SU-DHL-6 (cell line): ENCODE measurements around the gene IL27RA.
A peak's percentile ranks its signal among the peaks of the same experiment; 100 is the strongest.

ENCODE experiments used
- H2AFZ ChIP-seq: fragments of 200-600 bp; sonication (generic); 2 replicates; pipeline ENCODE4 v1.6.1; 2014; ENCODE audit warnings: low read depth, mild to moderate bottlenecking, moderate library complexity, mixed read lengths, antibody characterized with exemption, low read length; ENCODE audit not compliant: severe bottlenecking
- H3F3A ChIP-seq: fragments of 200-600 bp; shearing (Covaris generic); 2 replicates; pipeline ENCODE4 v1.6.0; 2016; ENCODE audit warnings: antibody characterized with exemption, mild to moderate bottlenecking; ENCODE audit not compliant: insufficient read depth
- H3K27ac ChIP-seq: fragments of 200-600 bp; sonication (generic); 2 replicates; pipeline ENCODE4 v1.5.1; 2016; ENCODE audit warnings: low read depth, mild to moderate bottlenecking, low read length, moderate library complexity, mixed read lengths
- H3K27me3 ChIP-seq: fragments of 200-600 bp; sonication (generic), shearing (Covaris generic); 2 replicates; pipeline ENCODE4 v1.6.0; 2014; ENCODE audit warnings: mild to moderate bottlenecking, low read length
- H3K36me3 ChIP-seq: fragments of 200-600 bp; sonication (generic); 2 replicates; pipeline ENCODE4 v1.6.1; 2014; ENCODE audit warnings: mild to moderate bottlenecking, low read length, mixed read lengths
- H3K4me2 ChIP-seq: fragments of 300-600, 200-600 bp; shearing (Covaris generic), sonication (generic); 2 replicates; pipeline ENCODE4 v1.6.0; 2014; ENCODE audit warnings: low read length, low read depth, mild to moderate bottlenecking; ENCODE audit not compliant: poor library complexity, severe bottlenecking
- H3K4me3 ChIP-seq: fragments of 200-600 bp; sonication (generic); 2 replicates; pipeline ENCODE4 v1.5.1; 2014; ENCODE audit warnings: antibody characterized with exemption, low read length, mild to moderate bottlenecking, mixed read lengths; ENCODE audit not compliant: insufficient read depth, poor library complexity, severe bottlenecking
- H3K79me2 ChIP-seq: fragments of 200-600 bp; sonication (generic); 2 replicates; pipeline ENCODE4 v1.6.1; 2014; ENCODE audit warnings: mild to moderate bottlenecking, low read length, moderate library complexity; ENCODE audit not compliant: insufficient read depth
- H3K9ac ChIP-seq: fragments of 200-600 bp; sonication (generic); 2 replicates; pipeline ENCODE4 v1.7.0; 2014; ENCODE audit warnings: mild to moderate bottlenecking, low read length
- H3K9me2 ChIP-seq: fragments of 200-600 bp; sonication (generic); replicated peaks from 2 replicates; pipeline ENCODE4 v1.6.1; 2014; ENCODE audit warnings: low read length; ENCODE audit not compliant: insufficient read depth
- H3K9me3 ChIP-seq: fragments of 200-600 bp; sonication (generic); 2 replicates; pipeline ENCODE4 v1.6.1; 2014; ENCODE audit warnings: low read length, mixed read lengths; ENCODE audit not compliant: insufficient read depth
- H4K20me1 ChIP-seq: fragments of 200-600 bp; sonication (generic); 2 replicates; pipeline ENCODE4 v1.6.1; 2014; ENCODE audit warnings: low read depth, mild to moderate bottlenecking, antibody characterized with exemption, low read length, moderate library complexity, mixed read lengths
- EZH2phosphoT487 ChIP-seq: fragments of 200-600 bp; sonication (generic), shearing (Covaris generic); conservative IDR thresholded peaks from 2 replicates; pipeline ENCODE4 v1.6.1; 2018; ENCODE audit warnings: mild to moderate bottlenecking, antibody characterized with exemption, low read length, moderate library complexity, mixed read lengths
- TF ChIP-seq, protein P1 (sequence below): fragments of 200-600 bp; sonication (generic); IDR thresholded peaks from one replicate; pipeline ENCODE4 v1.5.1; 2017; ENCODE audit warnings: antibody characterized with exemption, mild to moderate bottlenecking, low read length, moderate library complexity; ENCODE audit not compliant: insufficient read depth, poor library complexity, severe bottlenecking

The IL27RA gene

DNA sequence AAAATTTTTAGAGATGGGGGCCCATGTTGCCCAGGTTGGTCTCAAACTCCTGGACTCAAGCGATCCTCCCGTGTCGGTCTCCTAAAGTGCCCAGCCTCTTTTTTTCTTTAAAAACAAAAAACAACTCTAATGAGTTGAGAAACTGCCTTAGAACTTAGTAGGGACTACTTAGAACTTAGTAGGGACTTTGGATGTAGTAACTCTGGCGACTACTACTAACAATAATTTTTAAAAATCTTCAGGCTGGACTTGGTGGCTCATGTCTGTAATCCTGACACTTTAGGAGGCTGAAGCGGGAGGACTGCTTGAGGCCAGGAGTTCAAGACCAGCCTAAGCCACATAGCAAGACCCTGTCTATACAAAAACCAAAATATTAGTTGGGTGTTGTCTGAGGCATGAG lies 54.5 kb downstream of the IL27RA start:
- Histone ChIP-seq H3K36me3 (peaks cover 3% of the 10 kb centered on the region; the same call in 1 of the 2 replicates), H4K20me1 (no peaks in the 10 kb centered on the region), H3K9me2 (no peaks in the 10 kb centered on the region), H3K79me2 (peaks cover 6% of the 10 kb centered on the region), H3K9ac (no peak overlapping the region), H2AFZ (no peak overlapping the region), H3K27me3 (no peaks in the 10 kb centered on the region), H3F3A (peaks cover 10% of the 10 kb centered on the region; the same call in 1 of the 2 replicates), H3K27ac (no peak overlapping the region), H3K4me3 (no peak overlapping the region), H3K9me3 (no peaks in the 10 kb centered on the region), H3K4me2 (no peak overlapping the region)
- TF ChIP-seq EZH2phosphoT487: no peak
- TF ChIP-seq, protein P1, sequence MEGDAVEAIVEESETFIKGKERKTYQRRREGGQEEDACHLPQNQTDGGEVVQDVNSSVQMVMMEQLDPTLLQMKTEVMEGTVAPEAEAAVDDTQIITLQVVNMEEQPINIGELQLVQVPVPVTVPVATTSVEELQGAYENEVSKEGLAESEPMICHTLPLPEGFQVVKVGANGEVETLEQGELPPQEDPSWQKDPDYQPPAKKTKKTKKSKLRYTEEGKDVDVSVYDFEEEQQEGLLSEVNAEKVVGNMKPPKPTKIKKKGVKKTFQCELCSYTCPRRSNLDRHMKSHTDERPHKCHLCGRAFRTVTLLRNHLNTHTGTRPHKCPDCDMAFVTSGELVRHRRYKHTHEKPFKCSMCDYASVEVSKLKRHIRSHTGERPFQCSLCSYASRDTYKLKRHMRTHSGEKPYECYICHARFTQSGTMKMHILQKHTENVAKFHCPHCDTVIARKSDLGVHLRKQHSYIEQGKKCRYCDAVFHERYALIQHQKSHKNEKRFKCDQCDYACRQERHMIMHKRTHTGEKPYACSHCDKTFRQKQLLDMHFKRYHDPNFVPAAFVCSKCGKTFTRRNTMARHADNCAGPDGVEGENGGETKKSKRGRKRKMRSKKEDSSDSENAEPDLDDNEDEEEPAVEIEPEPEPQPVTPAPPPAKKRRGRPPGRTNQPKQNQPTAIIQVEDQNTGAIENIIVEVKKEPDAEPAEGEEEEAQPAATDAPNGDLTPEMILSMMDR: no peak

DNA sequence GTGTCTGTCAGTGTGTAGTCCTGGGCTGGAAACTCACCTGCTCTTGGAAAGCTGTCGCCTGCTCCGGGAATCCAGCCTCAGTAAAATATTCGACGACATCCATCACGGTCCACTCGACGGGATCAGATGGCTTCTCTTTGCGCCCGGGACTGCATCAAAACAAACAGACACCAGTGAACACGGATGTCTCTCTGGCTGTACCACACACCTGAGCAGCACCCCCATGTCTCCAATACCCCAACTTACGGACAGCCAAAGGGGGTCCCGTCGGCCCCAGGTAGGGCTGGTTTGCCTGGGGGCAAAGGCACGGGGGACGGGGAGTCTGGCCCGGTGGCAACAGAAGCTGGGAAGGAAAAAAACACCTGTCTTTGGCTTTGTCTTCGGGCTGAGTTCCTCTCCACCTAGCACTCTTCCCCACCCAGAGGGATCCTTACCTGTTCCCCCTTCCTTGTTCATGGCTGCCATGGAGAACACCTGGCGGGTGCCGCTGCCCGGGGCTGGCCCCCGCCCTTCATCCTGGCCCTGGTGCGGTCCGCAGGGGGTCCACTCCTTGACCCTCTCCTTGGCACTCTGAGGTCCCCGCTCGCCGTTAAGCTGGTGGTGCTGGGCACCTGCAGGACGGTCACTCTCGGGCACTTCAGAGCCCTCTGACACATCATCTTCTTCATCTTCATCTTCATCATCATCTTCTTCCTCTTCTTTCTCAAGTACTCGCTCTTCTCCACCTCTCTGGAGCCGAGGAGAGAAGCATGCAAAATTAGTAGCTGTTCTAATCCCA lies 57.3 kb downstream of the IL27RA start:
- H3F3A ChIP-seq: peaks cover 13% of the 10 kb centered on the region; the same call in 1 of the 2 replicates
- no peaks in the 10 kb centered on the region for H4K20me1 ChIP-seq
- no peaks in the 10 kb centered on the region for H3K9me2 ChIP-seq
- H3K79me2 ChIP-seq: peaks cover 6% of the 10 kb centered on the region
- H2AFZ ChIP-seq: no peak overlapping the region
- TF ChIP-seq EZH2phosphoT487: no peak
- TF ChIP-seq, protein P1: no peak
- H3K36me3 ChIP-seq: peaks cover 3% of the 10 kb centered on the region; the same call in 1 of the 2 replicates
- H3K27me3 ChIP-seq: no peaks in the 10 kb centered on the region
- H3K4me2 ChIP-seq: peak overlapping the region; percentile 52
- peak overlapping the region; percentile 79 for H3K4me3 ChIP-seq
- H3K27ac ChIP-seq: peak overlapping the region; percentile 57; the same call in 1 of the 2 replicates
- H3K9me3 ChIP-seq: no peaks in the 10 kb centered on the region
- H3K9ac ChIP-seq: peak overlapping the region; percentile 68

DNA sequence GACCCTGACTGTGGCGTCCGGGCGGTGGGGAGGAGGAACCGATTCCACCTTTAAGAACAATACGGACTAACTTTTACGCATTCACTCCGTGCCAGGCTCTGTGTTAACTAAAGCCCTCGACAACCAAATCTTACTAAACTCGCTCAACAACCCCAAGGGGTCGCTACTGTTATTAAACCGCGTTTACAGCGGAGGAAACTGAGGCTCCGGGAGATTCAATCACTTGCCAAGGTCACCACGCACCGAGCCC lies 57.8 kb downstream of the IL27RA start:
- Histone ChIP-seq H4K20me1 (no peaks in the 10 kb centered on the region), H3K4me3 (peak overlapping the region; percentile 79), H3K79me2 (peaks cover 6% of the 10 kb centered on the region), H3K4me2 (peak overlapping the region; percentile 52), H3K27me3 (no peaks in the 10 kb centered on the region), H3F3A (peaks cover 13% of the 10 kb centered on the region; the same call in 1 of the 2 replicates), H3K9me3 (no peaks in the 10 kb centered on the region), H3K9me2 (no peaks in the 10 kb centered on the region), H3K9ac (peak overlapping the region; percentile 68), H3K27ac (peak overlapping the region; percentile 57; the same call in 1 of the 2 replicates), H3K36me3 (peaks cover 3% of the 10 kb centered on the region; the same call in 1 of the 2 replicates), H2AFZ (no peak overlapping the region)
- no peak for TF ChIP-seq EZH2phosphoT487
- TF ChIP-seq, protein P1: peak; percentile 58
